T-cell (primary cell): Measurements from ENCODE around the gene SOX13. TPM values are rescaled to one million over a fixed set of nuclear protein-coding genes. Genes with fewer than 3 reads are reported as not detected.

ENCODE experiments used
- ATAC-seq, 4 experiments: fragments of 200-7000 bp in 3 of 4; fragments of 150-1000 bp in 1 of 4; cut with Tn5 transposase; replicated peaks in 1 of 4; 1 replicate in 3 of 4; 2 replicates in 1 of 4; pipeline ENCODE4 v1.10.0; 2021; ENCODE audit warnings: moderate library complexity in 3 of 4, mild to moderate bottlenecking in 2 of 4, moderate number of reproducible peaks in 1 of 4
- CTCF ChIA-PET, 2 donors: fragments of 300-600 bp; sonication (Branson Sonifier 250); formaldehyde crosslinking; loops; one replicate each; lab custom pipeline; 2022; ENCODE audit warnings: antibody characterized with exemption in 2 of 2; lab: Charles Lee
- POLR2A ChIA-PET, 2 donors: fragments of 300-600 bp; sonication (Branson Sonifier 250); formaldehyde crosslinking; loops; one replicate each; lab custom pipeline; 2022; ENCODE audit warnings: antibody characterized with exemption in 2 of 2; lab: Charles Lee
- DNase-seq, 35 experiments: peaks; one replicate each; pipeline versions ENCODE4 v3.0.0 to v3.0.0-alpha.2; 2013 to 2023
- H3K27ac ChIP-seq: one replicate; pipeline ENCODE4 v1.5.1; 2013; ENCODE audit warnings: low read length
- H3K27me3 ChIP-seq, 2 experiments: replicated peaks in 1 of 2; 1 replicate in 1 of 2; 2 replicates in 1 of 2; pipeline versions ENCODE4 v1.6.1 to v1.7.0; 2013; ENCODE audit warnings: low read length in 1 of 2, mixed read lengths in 1 of 2; ENCODE audit not compliant: control insufficient read depth in 2 of 2, insufficient read depth in 2 of 2; ENCODE audit errors: extremely low read depth in 1 of 2
- H3K36me3 ChIP-seq, 2 donors: 1 replicate in 1 of 2; 2 replicates in 1 of 2; pipeline versions ENCODE4 v1.6.1 to v1.7.0; 2013; ENCODE audit warnings: low read length in 1 of 2; ENCODE audit not compliant: control insufficient read depth in 2 of 2, insufficient read depth in 1 of 2; ENCODE audit errors: extremely low read depth in 1 of 2
- H3K4me1 ChIP-seq, 2 experiments: 1 replicate in 1 of 2; 2 replicates in 1 of 2; pipeline versions ENCODE4 v1.6.1 to v1.7.0; 2013; ENCODE audit warnings: low read length in 2 of 2, mixed read lengths in 1 of 2; ENCODE audit not compliant: insufficient read depth in 2 of 2, control insufficient read depth in 1 of 2; ENCODE audit errors: extremely low read depth in 1 of 2
- H3K4me3 ChIP-seq, 2 donors: 1 replicate in 1 of 2; 2 replicates in 1 of 2; pipeline versions ENCODE4 v1.5.1 to v1.7.0; 2013; ENCODE audit warnings: mild to moderate bottlenecking in 2 of 2, low read length in 1 of 2, moderate library complexity in 1 of 2; ENCODE audit not compliant: control insufficient read depth in 1 of 2; ENCODE audit errors: extremely low read depth in 1 of 2
- H3K9me3 ChIP-seq: 2 replicates; pipeline ENCODE4 v1.7.0; 2013
- H3K27ac Mint-ChIP-seq, 2 donors: one replicate each; pipeline ENCODE4 v1.8.0; 2020 to 2021; ENCODE audit warnings: mild to moderate bottlenecking in 2 of 2, mixed read lengths in 2 of 2
- H3K27me3 Mint-ChIP-seq, 2 donors: one replicate each; pipeline ENCODE4 v1.8.0; 2021 to 2022; ENCODE audit warnings: mixed read lengths in 2 of 2
- H3K36me3 Mint-ChIP-seq: one replicate; pipeline ENCODE4 v1.8.0; 2021; ENCODE audit warnings: mixed read lengths
- H3K4me1 Mint-ChIP-seq, 3 donors: one replicate each; pipeline ENCODE4 v1.8.0; 2020 to 2022; ENCODE audit warnings: mixed read lengths in 3 of 3, mild to moderate bottlenecking in 1 of 3
- H3K4me3 Mint-ChIP-seq, 3 donors: one replicate each; pipeline ENCODE4 v1.8.0; 2020 to 2022; ENCODE audit warnings: mild to moderate bottlenecking in 3 of 3, mixed read lengths in 3 of 3, moderate library complexity in 3 of 3
- H3K9me3 Mint-ChIP-seq, 3 donors: one replicate each; pipeline ENCODE4 v1.8.0; 2020 to 2022; ENCODE audit warnings: mixed read lengths in 3 of 3
- WGBS: methylation state at CpG from one replicate; pipeline ENCODE4 v1.1.5; 2013; ENCODE audit warnings: missing lambda C conversion rate; ENCODE audit not compliant: insufficient coverage; 5-methylcytosine and 5-hydroxymethylcytosine counted together
- total RNA-seq, 35 experiments: library from RNA in 6 of 35; stranded (reverse) in 6 of 35; fragments of 120-200 nt in 1 of 35; gene quantifications; one replicate each; pipeline versions ENCODE4 v1.2.1 to v1.2.4 and lab custom pipeline; 2013 to 2026

Gene SOX13
- total RNA-seq, 5 donors from 2014 or later (not counting 1 experiment from before 2014, with no cell fraction given) = 3.2 to 9.4 (median 5.2) TPM

DNA sequence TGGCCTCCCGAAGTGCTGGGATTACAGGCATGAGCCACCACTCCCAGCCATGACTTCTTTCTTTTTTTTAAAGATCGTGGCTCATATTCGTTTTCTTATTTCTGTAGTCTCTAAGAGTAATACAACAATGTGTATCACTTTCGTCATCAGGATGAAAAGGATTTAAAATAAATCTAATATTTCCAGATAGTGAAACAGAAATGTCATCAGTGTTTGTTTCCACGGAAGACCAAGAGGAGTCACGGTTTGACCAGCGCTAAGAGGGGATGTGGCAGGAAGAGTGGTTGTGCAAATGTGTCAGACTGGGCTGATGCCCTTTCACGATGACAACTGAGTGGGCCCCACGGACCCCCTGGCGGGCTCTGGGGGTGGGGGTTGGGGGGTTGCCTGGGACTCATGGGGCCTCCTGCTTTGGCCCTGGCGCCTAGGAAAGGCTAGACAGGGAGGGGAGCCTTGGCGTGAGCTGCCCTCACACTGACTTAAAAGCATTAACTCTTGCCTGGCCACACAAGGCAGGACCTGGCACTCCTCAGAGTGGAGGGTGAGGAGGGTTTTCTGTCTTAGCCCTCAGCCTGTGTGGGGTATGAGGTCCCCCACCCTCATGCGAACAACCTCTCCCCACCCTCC is 8.4 kb downstream of the SOX13 start:
- peaks cover 0 to 29% of the 10 kb centered on the region in 2 experiments for H3K27me3 ChIP-seq
- Mint-ChIP-seq H3K4me1 (peaks cover 0 to 12% (median 2%) of the 10 kb centered on the region in 3 donors), H3K9me3 (no peaks in the 10 kb centered on the region), H3K36me3 (no peaks in the 10 kb centered on the region), H3K27ac (no peak overlapping the region), H3K27me3 (peaks cover 22 to 29% of the 10 kb centered on the region in 2 donors), H3K4me3 (no peak overlapping the region)
- H3K27ac ChIP-seq = no peak overlapping the region
- CTCF ChIA-PET = no interaction called here
- peaks cover 0 to 8% of the 10 kb centered on the region in 2 experiments for H3K4me1 ChIP-seq
- WGBS = no CpG with 5 or more reads among the region's 13 CpGs
- POLR2A ChIA-PET = no interaction called here
- no peak for DNase-seq
- H3K9me3 ChIP-seq = no peaks in the 10 kb centered on the region
- no peaks in the 10 kb centered on the region for H3K36me3 ChIP-seq
- no peak overlapping the region for H3K4me3 ChIP-seq
- no peak for ATAC-seq

DNA sequence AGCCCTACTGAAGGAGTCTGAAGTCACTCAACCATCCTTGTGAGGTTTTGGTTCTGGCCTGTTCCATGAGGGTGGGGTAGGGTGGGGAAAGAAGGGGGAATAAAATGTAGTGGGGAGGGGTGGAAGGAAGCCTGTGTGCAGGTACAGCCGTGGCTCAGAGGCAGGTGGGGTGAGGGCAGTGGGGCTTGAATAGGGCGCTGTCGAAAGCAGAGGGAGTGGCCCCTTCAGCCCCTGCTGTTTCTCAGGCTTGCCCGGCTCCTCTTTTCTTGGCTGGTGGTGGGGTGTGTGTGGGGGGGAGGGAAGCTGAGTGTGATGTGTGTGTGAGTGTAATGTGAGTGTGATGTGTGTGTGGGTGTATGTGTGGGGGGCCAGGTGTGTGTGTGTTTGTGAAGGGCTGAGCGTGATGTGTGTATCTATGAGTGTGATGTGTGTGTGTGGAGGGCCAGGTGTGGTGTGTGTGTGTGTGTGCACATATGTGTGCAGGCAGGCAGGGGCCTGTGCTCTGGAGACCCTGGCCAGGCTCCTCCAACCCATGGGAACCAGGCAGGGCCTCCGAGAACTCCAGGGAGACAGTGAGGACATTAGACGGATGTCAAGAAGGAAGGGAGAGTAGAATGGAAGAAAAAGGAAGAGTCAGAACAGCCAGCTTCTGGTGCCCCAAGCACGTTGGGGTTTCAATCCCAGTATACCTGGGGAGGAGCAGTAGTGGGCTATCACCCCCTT is 9.0 kb downstream of the SOX13 start:
- Mint-ChIP-seq H3K27ac (no peak overlapping the region), H3K4me3 (no peak overlapping the region), H3K4me1 (peaks cover 0 to 8% (median 2%) of the 10 kb centered on the region in 3 donors), H3K9me3 (no peaks in the 10 kb centered on the region), H3K27me3 (peaks cover 17 to 23% of the 10 kb centered on the region in 2 donors), H3K36me3 (no peaks in the 10 kb centered on the region)
- Histone ChIP-seq H3K27ac (no peak overlapping the region), H3K4me3 (no peak overlapping the region), H3K27me3 (peaks cover 0 to 22% of the 10 kb centered on the region in 2 experiments), H3K9me3 (no peaks in the 10 kb centered on the region), H3K4me1 (peaks cover 0 to 8% of the 10 kb centered on the region in 2 experiments), H3K36me3 (no peaks in the 10 kb centered on the region)
- WGBS = 76% methylated on average over 5 of the region's 8 CpGs
- CTCF ChIA-PET = no interaction called here
- ATAC-seq (no peak), DNase-seq (no peak)
- POLR2A ChIA-PET = no interaction called here

DNA sequence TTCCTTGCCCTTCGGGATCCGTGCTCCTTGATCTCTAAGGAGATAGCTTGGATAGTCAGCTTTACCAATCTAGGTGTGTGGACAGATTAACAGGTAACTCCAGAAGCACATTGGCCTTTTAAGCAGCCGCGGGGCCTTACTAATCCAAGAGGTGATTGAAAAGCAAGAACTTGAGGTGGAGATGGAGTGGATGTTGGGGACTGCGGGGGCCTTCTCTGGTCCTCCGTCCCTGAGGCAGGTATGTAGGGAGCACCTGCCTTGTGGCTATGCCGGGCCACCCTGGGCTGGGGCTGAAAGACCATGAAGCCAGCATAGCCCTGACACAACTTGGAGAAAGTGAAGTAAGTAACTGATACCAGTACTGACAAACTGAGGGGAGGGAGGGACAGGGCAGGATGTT is 10.6 kb downstream of the SOX13 start:
- DNase-seq (no peak), ATAC-seq (no peak)
- H3K9me3 Mint-ChIP-seq = no peaks in the 10 kb centered on the region
- ChIA-PET CTCF (no interaction called here), POLR2A (no interaction called here)
- Histone ChIP-seq H3K36me3 (no peaks in the 10 kb centered on the region), H3K27me3 (peaks cover 0 to 15% of the 10 kb centered on the region in 2 experiments), H3K4me3 (no peak overlapping the region), H3K9me3 (no peaks in the 10 kb centered on the region), H3K27ac (no peak overlapping the region), H3K4me1 (peaks cover 0 to 21% of the 10 kb centered on the region in 2 experiments)
- H3K4me1 Mint-ChIP-seq = peaks cover 0 to 15% (median 6%) of the 10 kb centered on the region in 3 donors
- H3K4me3 Mint-ChIP-seq = no peak overlapping the region
- H3K27ac Mint-ChIP-seq = no peak overlapping the region
- 73% methylated on average over 3 of the region's 7 CpGs for WGBS
- H3K27me3 Mint-ChIP-seq = peaks cover 4 to 12% of the 10 kb centered on the region in 2 donors
- H3K36me3 Mint-ChIP-seq = no peaks in the 10 kb centered on the region

DNA sequence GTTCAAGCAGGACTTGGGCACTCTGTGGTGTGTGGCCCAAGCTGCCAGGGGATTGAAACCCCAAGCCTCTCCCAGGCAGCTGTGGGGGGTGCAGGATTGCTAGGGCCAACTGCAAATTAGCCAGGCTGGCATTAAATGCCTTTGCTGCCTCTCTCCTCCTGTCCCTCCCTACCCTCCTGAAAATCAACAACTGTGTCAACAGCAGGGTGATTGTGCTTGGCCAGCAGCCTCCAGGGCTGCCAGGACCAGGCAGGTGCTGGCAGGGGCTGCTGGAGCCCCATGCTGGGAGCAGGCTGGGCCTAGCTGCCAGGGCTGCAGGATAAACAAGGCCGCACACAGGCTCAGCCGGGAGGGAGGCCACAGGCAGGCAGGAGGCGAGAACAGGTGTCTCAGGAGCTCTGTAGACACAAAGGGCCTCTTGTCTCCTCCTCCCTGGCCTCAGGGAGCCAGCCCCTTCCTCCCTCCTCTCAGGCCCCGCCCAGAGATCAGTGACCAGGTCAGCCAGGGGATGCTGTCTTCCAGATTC is 11.4 kb downstream of the SOX13 start:
- CTCF ChIA-PET = no interaction called here

DNA sequence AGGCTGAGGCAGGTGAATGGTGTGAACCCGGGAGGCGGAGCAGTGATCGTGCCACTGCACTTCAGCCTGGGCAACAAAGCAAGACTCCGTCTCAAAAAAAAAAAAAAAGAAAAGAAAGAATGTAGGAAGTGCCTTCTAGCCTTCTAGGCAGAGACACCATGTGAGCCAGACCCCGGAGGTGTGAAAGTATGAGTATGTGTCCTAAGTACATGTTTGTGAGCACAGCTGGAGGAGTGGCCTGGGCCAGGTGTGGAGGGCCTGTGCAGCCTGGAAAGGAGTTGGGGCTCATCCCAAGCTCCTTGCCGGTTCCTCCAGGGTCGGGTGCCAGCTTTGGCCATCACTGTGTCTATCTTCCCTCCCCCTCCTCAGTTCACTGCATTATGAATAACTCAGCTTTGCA is 13.0 kb downstream of the SOX13 start:
- no peak for DNase-seq

More for the DNA sequence above, 11.4 kb downstream of the SOX13 start:
- Histone ChIP-seq H3K27me3 (peaks cover 0 to 15% of the 10 kb centered on the region in 2 experiments), H3K4me1 (peaks cover 0 to 21% of the 10 kb centered on the region in 2 experiments), H3K36me3 (no peaks in the 10 kb centered on the region), H3K4me3 (no peak overlapping the region), H3K9me3 (no peaks in the 10 kb centered on the region), H3K27ac (no peak overlapping the region)
- no peak overlapping the region for H3K4me3 Mint-ChIP-seq
- POLR2A ChIA-PET = no interaction called here
- WGBS = 78% methylated on average over 3 of the region's 4 CpGs
- DNase-seq (no peak), ATAC-seq (no peak)
- no peak overlapping the region for H3K27ac Mint-ChIP-seq
- H3K4me1 Mint-ChIP-seq = peaks cover 0 to 22% (median 6%) of the 10 kb centered on the region in 3 donors
- H3K9me3 Mint-ChIP-seq = no peaks in the 10 kb centered on the region
- peaks cover 0 to 10% of the 10 kb centered on the region in 2 donors for H3K27me3 Mint-ChIP-seq
- no peaks in the 10 kb centered on the region for H3K36me3 Mint-ChIP-seq

DNA sequence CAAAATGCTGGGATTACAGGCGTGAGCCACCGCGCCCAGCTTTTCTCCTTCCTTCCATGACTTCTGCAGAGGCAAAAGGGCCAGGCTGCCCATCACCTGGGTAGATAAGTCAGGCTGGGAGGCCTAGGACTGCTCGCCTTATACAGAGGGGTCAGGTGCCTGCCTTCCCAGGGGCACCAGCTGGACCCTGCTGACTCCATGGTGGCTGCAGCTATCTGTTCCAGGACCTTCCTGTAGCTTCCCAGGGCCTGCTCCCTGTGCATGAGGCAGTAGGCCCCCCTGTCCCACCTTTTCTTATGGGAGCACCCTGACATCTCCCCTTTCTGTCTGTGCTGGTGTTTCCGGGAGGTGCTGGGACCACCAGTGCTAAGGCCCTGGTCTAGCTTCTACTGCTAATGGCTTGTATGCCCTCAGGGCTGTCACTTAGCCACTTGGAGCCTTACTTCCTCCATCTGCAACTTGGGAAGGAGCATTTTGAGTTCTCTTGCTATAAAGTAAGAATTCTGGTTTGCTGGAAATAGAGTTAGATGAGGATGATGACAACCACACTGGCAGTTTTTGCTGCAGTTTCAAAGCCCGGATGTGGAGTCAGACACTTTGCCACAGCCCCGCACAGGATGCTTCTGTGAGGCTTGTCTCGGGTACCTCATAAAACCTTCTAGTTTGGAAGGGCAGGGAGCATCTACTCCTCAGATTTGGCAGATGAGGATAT is 14.4 kb downstream of the SOX13 start:
- no peaks in the 10 kb centered on the region for H3K36me3 ChIP-seq
- H3K27me3 ChIP-seq = peaks cover 0 to 5% of the 10 kb centered on the region in 2 experiments
- peak overlapping the region in 1 of 2 donors; percentile 3 for H3K27ac Mint-ChIP-seq
- no peaks in the 10 kb centered on the region for H3K9me3 Mint-ChIP-seq
- ATAC-seq (peak in 1 of 4 experiments; percentile 30), DNase-seq (no peak)
- H3K4me1 Mint-ChIP-seq = peaks cover 0 to 15% (median 4%) of the 10 kb centered on the region in 3 donors
- 77% methylated on average over 5 of the region's 8 CpGs for WGBS
- H3K4me3 ChIP-seq = no peak overlapping the region
- ChIA-PET CTCF (no interaction called here), POLR2A (no interaction called here)
- peaks cover 0 to 4% of the 10 kb centered on the region in 2 donors for H3K27me3 Mint-ChIP-seq
- peak overlapping the region; percentile 24 for H3K27ac ChIP-seq
- no peaks in the 10 kb centered on the region for H3K9me3 ChIP-seq
- no peak overlapping the region for H3K4me3 Mint-ChIP-seq
- H3K4me1 ChIP-seq = peaks cover 0 to 19% of the 10 kb centered on the region in 2 experiments
- no peaks in the 10 kb centered on the region for H3K36me3 Mint-ChIP-seq

More for the DNA sequence above, 13.0 kb downstream of the SOX13 start:
- H3K9me3 ChIP-seq = no peaks in the 10 kb centered on the region
- H3K36me3 ChIP-seq = no peaks in the 10 kb centered on the region
- Mint-ChIP-seq H3K4me3 (no peak overlapping the region), H3K27ac (no peak overlapping the region), H3K9me3 (no peaks in the 10 kb centered on the region), H3K27me3 (peaks cover 0 to 5% of the 10 kb centered on the region in 2 donors), H3K4me1 (peaks cover 0 to 17% (median 4%) of the 10 kb centered on the region in 3 donors), H3K36me3 (no peaks in the 10 kb centered on the region)
- CTCF ChIA-PET = interaction anchor here in 1 of 2 donors (0.6 kb wide), 1 partner anchor 27 kb away, joined by 4 read pairs; no protein-coding TSS in a partner anchor
- H3K27ac ChIP-seq = no peak overlapping the region
- 82% methylated on average over 4 of the region's 7 CpGs for WGBS
- H3K27me3 ChIP-seq = peaks cover 0 to 11% of the 10 kb centered on the region in 2 experiments
- H3K4me3 ChIP-seq = no peak overlapping the region
- ATAC-seq = no peak
- H3K4me1 ChIP-seq = peaks cover 0 to 19% of the 10 kb centered on the region in 2 experiments
- POLR2A ChIA-PET = no interaction called here
